Neural progenitor cell (in vitro differentiated cells): ENCODE results near the gene E2F1.

Experiments used
- EZH2 ChIP-seq: fragments of 200-600 bp; sonication (generic); IDR thresholded peaks from 2 replicates; pipeline ENCODE4 v1.6.1; 2017; ENCODE audit warnings: antibody characterized with exemption, mild to moderate bottlenecking, moderate library complexity
- TF ChIP-seq, protein P1 (sequence below): fragments of 200-600 bp; sonication (generic); IDR thresholded peaks from 2 replicates; pipeline ENCODE4 v1.5.1; 2017; ENCODE audit warnings: antibody characterized with exemption, mild to moderate bottlenecking

DNA sequence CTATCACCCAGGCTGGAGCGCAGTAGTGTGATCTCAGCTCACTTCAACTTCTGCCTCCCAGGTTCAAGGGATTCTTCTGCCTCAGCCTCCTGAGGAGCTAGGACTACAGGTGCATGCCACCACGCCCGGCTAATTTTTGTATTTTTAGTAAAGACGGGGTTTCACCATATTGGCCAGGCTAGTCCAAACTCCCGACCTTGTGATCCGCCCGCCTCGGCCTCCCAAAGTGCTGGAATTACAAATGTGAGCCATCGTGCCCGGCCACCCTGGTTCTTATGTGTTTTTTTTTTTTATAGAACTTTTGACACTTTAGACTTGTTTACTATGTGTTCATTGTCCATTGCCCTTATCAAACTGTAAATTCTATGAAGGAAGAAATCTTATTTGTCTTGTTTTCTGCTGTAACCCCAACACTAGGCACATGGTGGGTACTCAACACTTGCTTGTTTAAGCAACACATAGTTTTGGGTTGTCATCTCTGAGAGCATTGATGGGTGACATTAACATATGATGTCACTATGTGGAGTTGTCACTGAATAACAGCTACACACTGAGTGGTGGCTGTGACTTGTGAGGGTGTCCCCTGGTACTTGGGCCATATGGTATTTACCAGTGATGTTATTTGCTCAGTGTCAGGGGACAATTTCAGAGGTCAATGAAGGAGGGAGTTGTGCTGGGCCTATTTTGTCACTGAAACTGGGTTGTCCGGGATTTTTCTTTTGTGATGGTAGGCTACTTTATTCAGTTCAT is 35.4 kb upstream of the E2F1 start:
- TF ChIP-seq, protein P1, sequence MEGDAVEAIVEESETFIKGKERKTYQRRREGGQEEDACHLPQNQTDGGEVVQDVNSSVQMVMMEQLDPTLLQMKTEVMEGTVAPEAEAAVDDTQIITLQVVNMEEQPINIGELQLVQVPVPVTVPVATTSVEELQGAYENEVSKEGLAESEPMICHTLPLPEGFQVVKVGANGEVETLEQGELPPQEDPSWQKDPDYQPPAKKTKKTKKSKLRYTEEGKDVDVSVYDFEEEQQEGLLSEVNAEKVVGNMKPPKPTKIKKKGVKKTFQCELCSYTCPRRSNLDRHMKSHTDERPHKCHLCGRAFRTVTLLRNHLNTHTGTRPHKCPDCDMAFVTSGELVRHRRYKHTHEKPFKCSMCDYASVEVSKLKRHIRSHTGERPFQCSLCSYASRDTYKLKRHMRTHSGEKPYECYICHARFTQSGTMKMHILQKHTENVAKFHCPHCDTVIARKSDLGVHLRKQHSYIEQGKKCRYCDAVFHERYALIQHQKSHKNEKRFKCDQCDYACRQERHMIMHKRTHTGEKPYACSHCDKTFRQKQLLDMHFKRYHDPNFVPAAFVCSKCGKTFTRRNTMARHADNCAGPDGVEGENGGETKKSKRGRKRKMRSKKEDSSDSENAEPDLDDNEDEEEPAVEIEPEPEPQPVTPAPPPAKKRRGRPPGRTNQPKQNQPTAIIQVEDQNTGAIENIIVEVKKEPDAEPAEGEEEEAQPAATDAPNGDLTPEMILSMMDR: no peak
- no peak for TF ChIP-seq EZH2
